ENCODE data around the gene DCD. TPM values are rescaled to one million over a fixed set of nuclear protein-coding genes. Genes with fewer than 3 reads are reported as not detected.

The DCD gene
- total RNA-seq, 1 experiment from 2014 or later, result not detected

GRCh38 chr12:54611715-54612149 lies 36.4 kb downstream of the DCD start:
- Histone ChIP-seq H3K27me3 (ENCODE audit: insufficient read depth, low read length) (peaks cover 27% of the 10 kb centered on the region; the same call in 1 of the 2 replicates), H3K4ac (ENCODE audit: low read depth, low read length) (no peak overlapping the region)
- H3K36me3 Mint-ChIP-seq (ENCODE audit: insufficient read depth in 1 of 3, low read depth in 3 of 3), result no peaks in the 10 kb centered on the region

More at GRCh38 chr12:54611715-54612149, 36.4 kb downstream of the DCD start:
- H4K91ac ChIP-seq (ENCODE audit: insufficient read length, low read depth, low read length), result no peak overlapping the region
- no peak overlapping the region for H3K9ac ChIP-seq (ENCODE audit: extremely low read depth, insufficient read length, low read length)
- no peaks in the 10 kb centered on the region for H3K23me2 ChIP-seq (ENCODE audit: insufficient read length, low read depth, low read length, poor library complexity, severe bottlenecking)
- H3K27ac ChIP-seq (ENCODE audit: insufficient read length, low read depth, low read length), result no peak overlapping the region
- H2BK120ac ChIP-seq (ENCODE audit: low read depth, low read length, poor library complexity, severe bottlenecking), result no peak overlapping the region
- H3K14ac ChIP-seq (ENCODE audit: insufficient read depth, low read length), result no peak overlapping the region
- H3K79me2 ChIP-seq (ENCODE audit: insufficient read depth, low read length), result no peaks in the 10 kb centered on the region
- Mint-ChIP-seq H3K4me3 (no peak overlapping the region), H3K9me3 (no peaks in the 10 kb centered on the region; a peak in 1 of 5 replicates), H3K27ac (no peak overlapping the region), H3K27me3 (ENCODE audit: low read depth) (peaks cover 100% of the 10 kb centered on the region), H3K4me1 (no peaks in the 10 kb centered on the region)
- no peak overlapping the region for H2BK5ac ChIP-seq (ENCODE audit: insufficient read length, low read length)
- H3K23ac ChIP-seq (ENCODE audit: insufficient read length, low read depth, low read length), result no peak overlapping the region
- no peaks in the 10 kb centered on the region for H3K9me3 ChIP-seq (ENCODE audit: control insufficient read depth, low read depth, low read length)
- no peak overlapping the region for H2BK15ac ChIP-seq (ENCODE audit: low read depth, low read length)
- WGBS (ENCODE audit: extremely low coverage, insufficient read length, low lambda C conversion rate), result no CpG with 5 or more reads among the region's 3 CpGs
- no peak overlapping the region for H2BK20ac ChIP-seq (ENCODE audit: low read depth, low read length, poor library complexity, severe bottlenecking)
- H3K79me1 ChIP-seq (ENCODE audit: insufficient read depth, low read depth, low read length, poor library complexity, severe bottlenecking), result no peaks in the 10 kb centered on the region
- TF ChIP-seq CTCF (conservative IDR thresholded peaks at IDR 0.05), result no peak
- no peak overlapping the region for H2AFZ ChIP-seq (ENCODE audit: low read length)
- H3T11ph ChIP-seq (ENCODE audit: low read length), result no peak overlapping the region
- no peak overlapping the region for H2AK5ac ChIP-seq (ENCODE audit: insufficient read length, low read length)
- H4K20me1 ChIP-seq (ENCODE audit: control insufficient read depth, insufficient read depth, insufficient read length), result no peaks in the 10 kb centered on the region
- H4K5ac ChIP-seq (ENCODE audit: insufficient read length, low read depth, low read length), result no peak overlapping the region
- H3K4me2 ChIP-seq (ENCODE audit: insufficient read depth, insufficient read length, low read length), result no peak overlapping the region
- no peaks in the 10 kb centered on the region for H3K4me1 ChIP-seq (ENCODE audit: insufficient read depth, low read length)
- no peak overlapping the region for H3K18ac ChIP-seq (ENCODE audit: insufficient read length, low read depth, low read length)
- no peak overlapping the region for H4K8ac ChIP-seq (replicated peaks; ENCODE audit: insufficient read length, low read depth, low read length)
- H3K56ac ChIP-seq (ENCODE audit: insufficient read length, low read depth, low read length), result no peak overlapping the region
- no peak overlapping the region for H2BK12ac ChIP-seq (ENCODE audit: insufficient read length, low read depth, low read length)
- peak; percentile 25 for DNase-seq
